ENCODE results near the gene MAGEF1.

- no peak for TF ChIP-seq CTCF (IDR thresholded peaks at IDR 0.05)
- no peak for TF ChIP-seq POLR2A (IDR thresholded peaks at IDR 0.05)
Measured at GRCh38 chr3:184745526-184745925, 33.7 kb upstream of the MAGEF1 start.
